ENCODE results near the gene CGB7.

The CGB7 gene

GRCh38 chr19:49014123-49014869 is 43.3 kb downstream of the CGB7 start (continued):
- TF ChIP-seq ZFP69B (tag by site-specific recombination; IDR thresholded peaks at IDR 0.05) (peak; percentile 64; the same call in 1 of the 2 replicates), ZNF701 (tag by site-specific recombination; IDR thresholded peaks at IDR 0.05) (no peak)

GRCh38 chr19:49011194-49011593 is 46.4 kb downstream of the CGB7 start:
- ChIA-PET POLR2A (no interaction called here), CTCF (interaction anchor here (0.7 to 9.4 kb wide), 3 partner anchors 12 to 66 kb away, joined by 3 to 133 read pairs (median 6); partner anchors contain the start of genes GYS1 and RUVBL2)
- H3K4me1 ChIP-seq (ENCODE audit: control insufficient read depth, insufficient read depth, low read length) = no peaks in the 10 kb centered on the region
- H3K36me3 ChIP-seq (ENCODE audit: control insufficient read depth in 2 of 2, insufficient read depth in 1 of 2, low read length in 2 of 2) = peaks cover 30 to 80% of the 10 kb centered on the region in 2 experiments; a peak in 2 of 3 replicates
- H3K27ac ChIP-seq (ENCODE audit: extremely low read depth, low read depth, low read length) = no peak overlapping the region
- TF ChIP-seq GLIS2 (tag by site-specific recombination; IDR thresholded peaks at IDR 0.05) (no peak), ZNF354C (tag by site-specific recombination; IDR thresholded peaks at IDR 0.05; ENCODE audit: borderline replicate concordance, low read depth) (no peak), ZNF433 (tag by site-specific recombination; IDR thresholded peaks at IDR 0.05; ENCODE audit: low read depth) (no peak)
- TF ChIP-seq, protein P1, sequence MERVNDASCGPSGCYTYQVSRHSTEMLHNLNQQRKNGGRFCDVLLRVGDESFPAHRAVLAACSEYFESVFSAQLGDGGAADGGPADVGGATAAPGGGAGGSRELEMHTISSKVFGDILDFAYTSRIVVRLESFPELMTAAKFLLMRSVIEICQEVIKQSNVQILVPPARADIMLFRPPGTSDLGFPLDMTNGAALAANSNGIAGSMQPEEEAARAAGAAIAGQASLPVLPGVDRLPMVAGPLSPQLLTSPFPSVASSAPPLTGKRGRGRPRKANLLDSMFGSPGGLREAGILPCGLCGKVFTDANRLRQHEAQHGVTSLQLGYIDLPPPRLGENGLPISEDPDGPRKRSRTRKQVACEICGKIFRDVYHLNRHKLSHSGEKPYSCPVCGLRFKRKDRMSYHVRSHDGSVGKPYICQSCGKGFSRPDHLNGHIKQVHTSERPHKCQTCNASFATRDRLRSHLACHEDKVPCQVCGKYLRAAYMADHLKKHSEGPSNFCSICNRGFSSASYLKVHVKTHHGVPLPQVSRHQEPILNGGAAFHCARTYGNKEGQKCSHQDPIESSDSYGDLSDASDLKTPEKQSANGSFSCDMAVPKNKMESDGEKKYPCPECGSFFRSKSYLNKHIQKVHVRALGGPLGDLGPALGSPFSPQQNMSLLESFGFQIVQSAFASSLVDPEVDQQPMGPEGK (tag by site-specific recombination; IDR thresholded peaks at IDR 0.05) = no peak
- no peak overlapping the region for H3K4me3 ChIP-seq (ENCODE audit: low read depth, low read length)
- H3K9me3 ChIP-seq (ENCODE audit: control insufficient read depth, insufficient read depth, low read depth, low read length) = no peaks in the 10 kb centered on the region

DNA sequence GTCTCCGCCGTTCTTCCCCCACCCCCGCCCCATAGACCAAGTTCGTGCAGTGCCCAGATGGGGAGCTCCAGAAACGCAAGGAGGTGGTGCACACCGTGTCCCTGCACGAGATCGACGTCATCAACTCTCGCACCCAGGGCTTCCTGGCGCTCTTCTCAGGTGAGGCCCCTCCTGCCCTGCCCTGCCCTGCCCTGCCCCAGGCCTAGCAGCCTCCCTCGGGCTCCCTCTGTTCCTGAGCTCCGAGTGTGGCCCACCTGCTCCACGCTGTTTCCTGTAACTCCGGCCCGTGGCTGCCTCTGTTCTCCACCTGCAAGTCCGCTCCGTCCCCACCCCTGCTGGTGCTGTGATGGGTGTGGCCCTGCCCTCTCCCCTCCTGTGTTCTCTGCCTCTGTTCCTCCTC is 47.1 kb downstream of the CGB7 start:
- CTCF ChIA-PET = interaction anchor here (0.7 to 9.4 kb wide), 3 partner anchors 12 to 67 kb away, joined by 3 to 133 read pairs (median 6); partner anchors contain the start of genes GYS1 and RUVBL2
- TF ChIP-seq ZNF324 (tag by site-specific recombination; IDR thresholded peaks at IDR 0.05) (no peak), GLI4 (tag by site-specific recombination; IDR thresholded peaks at IDR 0.05) (no peak), PRDM10 (tag by site-specific recombination; IDR thresholded peaks at IDR 0.05) (0 out of 2 replicates have a peak, but pooled peaks have one; percentile 11), KLF1 (tag by site-specific recombination; IDR thresholded peaks at IDR 0.05) (peak; percentile 40; the same call in 1 of the 2 replicates), MZF1 (tag by site-specific recombination; IDR thresholded peaks at IDR 0.05; ENCODE audit: borderline replicate concordance) (no peak), ZNF214 (tag by site-specific recombination; IDR thresholded peaks at IDR 0.05; ENCODE audit: borderline replicate concordance) (no peak), ZBTB17 (tag by site-specific recombination; IDR thresholded peaks at IDR 0.05) (no peak), ZNF292 (tag by site-specific recombination; IDR thresholded peaks at IDR 0.05; ENCODE audit: borderline replicate concordance, low read depth) (no peak), ZNF639 (tag by site-specific recombination; IDR thresholded peaks at IDR 0.05) (no peak), ZNF600 (tag by site-specific recombination; IDR thresholded peaks at IDR 0.05) (peak; percentile 45)
- TF ChIP-seq, protein P2, sequence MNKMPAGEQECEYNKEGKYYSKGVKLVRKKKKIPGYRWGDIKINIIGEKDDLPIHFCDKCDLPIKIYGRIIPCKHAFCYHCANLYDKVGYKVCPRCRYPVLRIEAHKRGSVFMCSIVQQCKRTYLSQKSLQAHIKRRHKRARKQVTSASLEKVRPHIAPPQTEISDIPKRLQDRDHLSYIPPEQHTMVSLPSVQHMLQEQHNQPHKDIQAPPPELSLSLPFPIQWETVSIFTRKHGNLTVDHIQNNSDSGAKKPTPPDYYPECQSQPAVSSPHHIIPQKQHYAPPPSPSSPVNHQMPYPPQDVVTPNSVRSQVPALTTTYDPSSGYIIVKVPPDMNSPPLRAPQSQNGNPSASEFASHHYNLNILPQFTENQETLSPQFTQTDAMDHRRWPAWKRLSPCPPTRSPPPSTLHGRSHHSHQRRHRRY (tag by site-specific recombination; IDR thresholded peaks at IDR 0.05) = no peak
- TF ChIP-seq, protein P3, sequence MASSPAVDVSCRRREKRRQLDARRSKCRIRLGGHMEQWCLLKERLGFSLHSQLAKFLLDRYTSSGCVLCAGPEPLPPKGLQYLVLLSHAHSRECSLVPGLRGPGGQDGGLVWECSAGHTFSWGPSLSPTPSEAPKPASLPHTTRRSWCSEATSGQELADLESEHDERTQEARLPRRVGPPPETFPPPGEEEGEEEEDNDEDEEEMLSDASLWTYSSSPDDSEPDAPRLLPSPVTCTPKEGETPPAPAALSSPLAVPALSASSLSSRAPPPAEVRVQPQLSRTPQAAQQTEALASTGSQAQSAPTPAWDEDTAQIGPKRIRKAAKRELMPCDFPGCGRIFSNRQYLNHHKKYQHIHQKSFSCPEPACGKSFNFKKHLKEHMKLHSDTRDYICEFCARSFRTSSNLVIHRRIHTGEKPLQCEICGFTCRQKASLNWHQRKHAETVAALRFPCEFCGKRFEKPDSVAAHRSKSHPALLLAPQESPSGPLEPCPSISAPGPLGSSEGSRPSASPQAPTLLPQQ (tag by site-specific recombination; IDR thresholded peaks at IDR 0.05) = no peak
- TF ChIP-seq, protein P4, sequence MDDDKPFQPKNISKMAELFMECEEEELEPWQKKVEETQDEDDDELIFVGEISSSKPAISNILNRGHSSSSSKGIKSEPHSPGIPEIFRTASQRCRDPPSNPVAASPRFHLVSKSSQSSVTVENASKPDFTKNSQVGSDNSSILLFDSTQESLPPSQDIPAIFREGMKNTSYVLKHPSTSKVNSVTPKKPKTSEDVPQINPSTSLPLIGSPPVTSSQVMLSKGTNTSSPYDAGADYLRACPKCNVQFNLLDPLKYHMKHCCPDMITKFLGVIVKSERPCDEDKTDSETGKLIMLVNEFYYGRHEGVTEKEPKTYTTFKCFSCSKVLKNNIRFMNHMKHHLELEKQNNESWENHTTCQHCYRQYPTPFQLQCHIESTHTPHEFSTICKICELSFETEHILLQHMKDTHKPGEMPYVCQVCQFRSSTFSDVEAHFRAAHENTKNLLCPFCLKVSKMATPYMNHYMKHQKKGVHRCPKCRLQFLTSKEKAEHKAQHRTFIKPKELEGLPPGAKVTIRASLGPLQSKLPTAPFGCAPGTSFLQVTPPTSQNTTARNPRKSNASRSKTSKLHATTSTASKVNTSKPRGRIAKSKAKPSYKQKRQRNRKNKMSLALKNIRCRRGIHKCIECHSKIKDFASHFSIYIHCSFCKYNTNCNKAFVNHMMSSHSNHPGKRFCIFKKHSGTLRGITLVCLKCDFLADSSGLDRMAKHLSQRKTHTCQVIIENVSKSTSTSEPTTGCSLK (tag by site-specific recombination; IDR thresholded peaks at IDR 0.05) = no peak

More for the DNA sequence above, 47.1 kb downstream of the CGB7 start:
- no peak overlapping the region for H3K27ac ChIP-seq (ENCODE audit: extremely low read depth, low read depth, low read length)
- H3K36me3 ChIP-seq (ENCODE audit: control insufficient read depth in 2 of 2, insufficient read depth in 1 of 2, low read length in 2 of 2) = peaks cover 33 to 79% of the 10 kb centered on the region in 2 experiments; a peak in 2 of 3 replicates
- POLR2A ChIA-PET = interaction anchor here (1.3 to 2.5 kb wide), 2 partner anchors 10 to 17 kb away, joined by 3 to 7 read pairs; partner anchors contain the start of gene RUVBL2
- H3K4me1 ChIP-seq (ENCODE audit: control insufficient read depth, insufficient read depth, low read length) = no peaks in the 10 kb centered on the region
- no peak overlapping the region for H3K4me3 ChIP-seq (ENCODE audit: low read depth, low read length)
- H3K9me3 ChIP-seq (ENCODE audit: control insufficient read depth, insufficient read depth, low read depth, low read length) = no peaks in the 10 kb centered on the region

All from HEK293 (cell line).